Gastroesophageal sphincter (tissue), 3 donors: ENCODE results near the gene ZBTB7C.

Source experiments
- EP300 ChIP-seq: sonication (generic); formaldehyde crosslinking; IDR thresholded peaks from one replicate; pipeline ENCODE4 v1.6.1; 2017; ENCODE audit warnings: antibody characterized with exemption, mild to moderate bottlenecking
- POLR2A ChIP-seq, 2 donors: fragments of 450-650 bp; IDR thresholded peaks; one replicate each; pipeline ENCODE4 v1.6.1; 2017; ENCODE audit warnings: antibody characterized with exemption in 2 of 2, mild to moderate bottlenecking in 2 of 2, moderate library complexity in 1 of 2
- POLR2AphosphoS5 ChIP-seq: sonication (generic); formaldehyde crosslinking; IDR thresholded peaks from one replicate; pipeline ENCODE4 v1.6.1; 2017; ENCODE audit warnings: antibody characterized with exemption
- TF ChIP-seq, protein P1 (sequence below), 4 experiments: fragments of 200-600 bp in 2 of 4; fragments of 450-650 bp in 2 of 4; sonication (generic) in 1 of 4; IDR thresholded peaks; one replicate each; pipeline ENCODE4 v1.5.1; 2017 to 2019; ENCODE audit warnings: antibody characterized with exemption in 4 of 4, mild to moderate bottlenecking in 2 of 4, moderate library complexity in 2 of 4

DNA sequence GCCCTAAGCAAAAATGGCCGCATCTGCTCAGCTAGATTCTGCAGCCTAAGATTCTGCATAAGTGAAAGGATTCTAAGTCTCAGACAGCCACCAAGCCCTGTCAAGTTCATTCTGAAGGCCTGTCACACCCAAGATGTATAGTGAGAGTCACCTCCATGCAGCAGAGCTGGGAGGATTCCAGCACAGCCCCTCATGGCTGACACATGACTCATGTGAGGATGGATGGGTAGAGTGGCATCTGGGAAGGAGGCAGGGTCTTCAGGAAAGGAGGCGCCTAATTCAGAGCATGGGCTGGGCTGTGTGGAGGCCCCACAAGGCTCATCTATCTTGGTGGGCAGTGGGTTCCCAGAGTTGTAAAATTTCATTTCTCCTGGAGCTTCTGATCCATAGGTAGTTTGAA, 41.5 kb upstream of the ZBTB7C start:
- TF ChIP-seq, protein P1, sequence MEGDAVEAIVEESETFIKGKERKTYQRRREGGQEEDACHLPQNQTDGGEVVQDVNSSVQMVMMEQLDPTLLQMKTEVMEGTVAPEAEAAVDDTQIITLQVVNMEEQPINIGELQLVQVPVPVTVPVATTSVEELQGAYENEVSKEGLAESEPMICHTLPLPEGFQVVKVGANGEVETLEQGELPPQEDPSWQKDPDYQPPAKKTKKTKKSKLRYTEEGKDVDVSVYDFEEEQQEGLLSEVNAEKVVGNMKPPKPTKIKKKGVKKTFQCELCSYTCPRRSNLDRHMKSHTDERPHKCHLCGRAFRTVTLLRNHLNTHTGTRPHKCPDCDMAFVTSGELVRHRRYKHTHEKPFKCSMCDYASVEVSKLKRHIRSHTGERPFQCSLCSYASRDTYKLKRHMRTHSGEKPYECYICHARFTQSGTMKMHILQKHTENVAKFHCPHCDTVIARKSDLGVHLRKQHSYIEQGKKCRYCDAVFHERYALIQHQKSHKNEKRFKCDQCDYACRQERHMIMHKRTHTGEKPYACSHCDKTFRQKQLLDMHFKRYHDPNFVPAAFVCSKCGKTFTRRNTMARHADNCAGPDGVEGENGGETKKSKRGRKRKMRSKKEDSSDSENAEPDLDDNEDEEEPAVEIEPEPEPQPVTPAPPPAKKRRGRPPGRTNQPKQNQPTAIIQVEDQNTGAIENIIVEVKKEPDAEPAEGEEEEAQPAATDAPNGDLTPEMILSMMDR (IDR thresholded peaks at IDR 0.05), result no peak
- TF ChIP-seq POLR2AphosphoS5 (no peak), POLR2A (IDR thresholded peaks at IDR 0.05) (no peak), EP300 (no peak)
